HepG2 (cell line): ENCODE data around the gene ZNF174. TPM values are rescaled to one million over a fixed set of nuclear protein-coding genes. Genes with fewer than 3 reads are reported as not detected.
A peak's percentile ranks its signal among the peaks of the same experiment; 100 is the strongest.

Source experiments
- KAT8 ChIP-seq: IDR thresholded peaks from 2 replicates; pipeline ENCODE4 v1.6.1; 2016; ENCODE audit warnings: missing genetic modification reagents, missing compliant biosample characterization
- MAFK ChIP-seq, 2 experiments: IDR thresholded peaks in 1 of 2; conservative IDR thresholded peaks in 1 of 2; 2 replicates each; pipeline ENCODE4 v1.6.1; 2011; ENCODE audit warnings: improper control_type of control experiment in 2 of 2, low read length in 2 of 2
- NFRKB ChIP-seq: fragments of 450-650 bp; IDR thresholded peaks from 2 replicates; pipeline ENCODE4 v1.6.1; 2017
- ZFP1 ChIP-seq: IDR thresholded peaks from 2 replicates; pipeline ENCODE4 v1.6.1; 2016
- ZMYM4 ChIP-seq: sonication (generic); formaldehyde crosslinking; IDR thresholded peaks from 2 replicates; pipeline ENCODE4 v1.8.1; 2023; ENCODE audit warnings: mild to moderate bottlenecking, missing genetic modification reagents
- ZNF101 ChIP-seq: sonication (generic); formaldehyde crosslinking; IDR thresholded peaks from 2 replicates; pipeline ENCODE4 v1.4.0; 2020; ENCODE audit warnings: mild to moderate bottlenecking, low read depth, missing genetic modification reagents, borderline replicate concordance
- ZNF12 ChIP-seq: sonication (generic); formaldehyde crosslinking; IDR thresholded peaks from 2 replicates; pipeline ENCODE4 v1.5.0; 2020; ENCODE audit warnings: missing genetic modification reagents
- ZNF138 ChIP-seq: sonication (generic); formaldehyde crosslinking; IDR thresholded peaks from 2 replicates; pipeline ENCODE4 v1.5.0; 2020; ENCODE audit warnings: mild to moderate bottlenecking, low read depth, missing genetic modification reagents
- ZNF326 ChIP-seq: sonication (generic); formaldehyde crosslinking; IDR thresholded peaks from 2 replicates; pipeline ENCODE4 v1.4.0; 2020; ENCODE audit warnings: missing genetic modification reagents, borderline replicate concordance
- ZNF430 ChIP-seq: sonication (generic); formaldehyde crosslinking; IDR thresholded peaks from 2 replicates; pipeline ENCODE4 v1.9.0; 2021; ENCODE audit warnings: mild to moderate bottlenecking, missing genetic modification reagents
- ZNF674 ChIP-seq: sonication (generic); formaldehyde crosslinking; IDR thresholded peaks from 2 replicates; pipeline ENCODE4 v1.5.0; 2020; ENCODE audit warnings: low read depth, mild to moderate bottlenecking, missing genetic modification reagents
- polyA plus RNA-seq, 8 experiments: library from polyadenylated mRNA; depleted of rRNA in 3 of 8; stranded (reverse) in 7 of 8; unstranded in 1 of 8; fragments of >200 nt; fragmentation: Illumina TruSeq in 4 of 8; extraction: Trizol in 4 of 8; gene quantifications; 2 replicates each; pipeline versions ENCODE4 v1.2.1 to v1.2.3, GENCODE V29; 2011 to 2016; ENCODE audit warnings: low read depth in 4 of 8, missing spikeins in 1 of 8, mixed read lengths in 1 of 8; ENCODE audit not compliant: insufficient read depth in 1 of 8
- total RNA-seq, 5 experiments: library from RNA; depleted of rRNA; stranded (reverse); fragments of >200 nt; fragmentation: Illumina TruSeq; extraction: Trizol; gene quantifications; 2 replicates each; pipeline ENCODE4 v1.2.3, GENCODE V29; 2016; ENCODE audit warnings: low read depth in 1 of 5
- TF ChIP-seq, protein P1 (sequence below): sonication (generic); formaldehyde crosslinking; IDR thresholded peaks from 2 replicates; pipeline ENCODE4 v1.4.0; 2020; ENCODE audit warnings: missing genetic modification reagents
- TF ChIP-seq, protein P2 (sequence below): sonication (generic); formaldehyde crosslinking; IDR thresholded peaks from 2 replicates; pipeline ENCODE4; 2020; ENCODE audit warnings: missing genetic modification reagents, mild to moderate bottlenecking, borderline replicate concordance
- TF ChIP-seq, protein P3 (sequence below): sonication (generic); formaldehyde crosslinking; IDR thresholded peaks from 2 replicates; pipeline ENCODE4 v1.4.0; 2020; ENCODE audit warnings: missing genetic modification reagents, borderline replicate concordance
- TF ChIP-seq, protein P4 (sequence below): sonication (generic); formaldehyde crosslinking; IDR thresholded peaks from 2 replicates; pipeline ENCODE4 v1.4.0; 2020; ENCODE audit warnings: missing genetic modification reagents

Gene ZNF174
- total and polyA plus RNA-seq, 2 of the 13 experiments (the other 11 are each of a cell fraction or from before 2014, with no cell fraction given) = 8.3 to 10.6 TPM

DNA sequence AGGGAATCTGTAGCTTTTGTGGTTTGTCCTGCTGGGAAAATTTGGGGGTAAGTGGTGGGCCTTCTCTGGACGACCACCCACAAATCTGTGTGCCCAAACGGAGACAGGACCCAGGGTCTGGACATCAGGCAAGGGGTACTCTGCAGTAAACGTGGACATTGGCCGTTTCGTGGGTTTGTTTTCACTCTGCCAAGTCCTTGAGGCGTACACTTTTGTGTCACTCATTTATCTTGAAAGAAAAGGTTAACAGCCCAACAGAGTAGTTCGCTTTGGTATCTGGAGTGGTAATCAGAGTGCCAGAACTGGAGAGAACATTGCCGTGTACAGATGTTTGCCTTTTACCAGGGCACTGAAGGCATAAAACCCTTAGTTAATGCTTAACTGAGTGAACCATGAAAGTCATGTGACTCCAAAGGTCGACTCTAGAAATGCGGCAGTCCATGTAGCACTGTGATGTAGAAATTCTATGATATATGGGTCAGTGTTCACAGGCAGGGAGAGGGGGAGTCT lies 57.9 kb downstream of the ZNF174 start (continued):
- TF ChIP-seq, protein P1, sequence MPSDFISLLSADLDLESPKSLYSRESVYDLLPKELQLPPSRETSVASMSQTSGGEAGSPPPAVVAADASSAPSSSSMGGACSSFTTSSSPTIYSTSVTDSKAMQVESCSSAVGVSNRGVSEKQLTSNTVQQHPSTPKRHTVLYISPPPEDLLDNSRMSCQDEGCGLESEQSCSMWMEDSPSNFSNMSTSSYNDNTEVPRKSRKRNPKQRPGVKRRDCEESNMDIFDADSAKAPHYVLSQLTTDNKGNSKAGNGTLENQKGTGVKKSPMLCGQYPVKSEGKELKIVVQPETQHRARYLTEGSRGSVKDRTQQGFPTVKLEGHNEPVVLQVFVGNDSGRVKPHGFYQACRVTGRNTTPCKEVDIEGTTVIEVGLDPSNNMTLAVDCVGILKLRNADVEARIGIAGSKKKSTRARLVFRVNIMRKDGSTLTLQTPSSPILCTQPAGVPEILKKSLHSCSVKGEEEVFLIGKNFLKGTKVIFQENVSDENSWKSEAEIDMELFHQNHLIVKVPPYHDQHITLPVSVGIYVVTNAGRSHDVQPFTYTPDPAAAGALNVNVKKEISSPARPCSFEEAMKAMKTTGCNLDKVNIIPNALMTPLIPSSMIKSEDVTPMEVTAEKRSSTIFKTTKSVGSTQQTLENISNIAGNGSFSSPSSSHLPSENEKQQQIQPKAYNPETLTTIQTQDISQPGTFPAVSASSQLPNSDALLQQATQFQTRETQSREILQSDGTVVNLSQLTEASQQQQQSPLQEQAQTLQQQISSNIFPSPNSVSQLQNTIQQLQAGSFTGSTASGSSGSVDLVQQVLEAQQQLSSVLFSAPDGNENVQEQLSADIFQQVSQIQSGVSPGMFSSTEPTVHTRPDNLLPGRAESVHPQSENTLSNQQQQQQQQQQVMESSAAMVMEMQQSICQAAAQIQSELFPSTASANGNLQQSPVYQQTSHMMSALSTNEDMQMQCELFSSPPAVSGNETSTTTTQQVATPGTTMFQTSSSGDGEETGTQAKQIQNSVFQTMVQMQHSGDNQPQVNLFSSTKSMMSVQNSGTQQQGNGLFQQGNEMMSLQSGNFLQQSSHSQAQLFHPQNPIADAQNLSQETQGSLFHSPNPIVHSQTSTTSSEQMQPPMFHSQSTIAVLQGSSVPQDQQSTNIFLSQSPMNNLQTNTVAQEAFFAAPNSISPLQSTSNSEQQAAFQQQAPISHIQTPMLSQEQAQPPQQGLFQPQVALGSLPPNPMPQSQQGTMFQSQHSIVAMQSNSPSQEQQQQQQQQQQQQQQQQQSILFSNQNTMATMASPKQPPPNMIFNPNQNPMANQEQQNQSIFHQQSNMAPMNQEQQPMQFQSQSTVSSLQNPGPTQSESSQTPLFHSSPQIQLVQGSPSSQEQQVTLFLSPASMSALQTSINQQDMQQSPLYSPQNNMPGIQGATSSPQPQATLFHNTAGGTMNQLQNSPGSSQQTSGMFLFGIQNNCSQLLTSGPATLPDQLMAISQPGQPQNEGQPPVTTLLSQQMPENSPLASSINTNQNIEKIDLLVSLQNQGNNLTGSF = no peak
- TF ChIP-seq ZNF326 = no peak
- no peak for TF ChIP-seq ZNF138
- TF ChIP-seq, protein P2, sequence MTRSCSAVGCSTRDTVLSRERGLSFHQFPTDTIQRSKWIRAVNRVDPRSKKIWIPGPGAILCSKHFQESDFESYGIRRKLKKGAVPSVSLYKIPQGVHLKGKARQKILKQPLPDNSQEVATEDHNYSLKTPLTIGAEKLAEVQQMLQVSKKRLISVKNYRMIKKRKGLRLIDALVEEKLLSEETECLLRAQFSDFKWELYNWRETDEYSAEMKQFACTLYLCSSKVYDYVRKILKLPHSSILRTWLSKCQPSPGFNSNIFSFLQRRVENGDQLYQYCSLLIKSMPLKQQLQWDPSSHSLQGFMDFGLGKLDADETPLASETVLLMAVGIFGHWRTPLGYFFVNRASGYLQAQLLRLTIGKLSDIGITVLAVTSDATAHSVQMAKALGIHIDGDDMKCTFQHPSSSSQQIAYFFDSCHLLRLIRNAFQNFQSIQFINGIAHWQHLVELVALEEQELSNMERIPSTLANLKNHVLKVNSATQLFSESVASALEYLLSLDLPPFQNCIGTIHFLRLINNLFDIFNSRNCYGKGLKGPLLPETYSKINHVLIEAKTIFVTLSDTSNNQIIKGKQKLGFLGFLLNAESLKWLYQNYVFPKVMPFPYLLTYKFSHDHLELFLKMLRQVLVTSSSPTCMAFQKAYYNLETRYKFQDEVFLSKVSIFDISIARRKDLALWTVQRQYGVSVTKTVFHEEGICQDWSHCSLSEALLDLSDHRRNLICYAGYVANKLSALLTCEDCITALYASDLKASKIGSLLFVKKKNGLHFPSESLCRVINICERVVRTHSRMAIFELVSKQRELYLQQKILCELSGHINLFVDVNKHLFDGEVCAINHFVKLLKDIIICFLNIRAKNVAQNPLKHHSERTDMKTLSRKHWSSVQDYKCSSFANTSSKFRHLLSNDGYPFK (CRISPR knock-in tag) = no peak
- TF ChIP-seq MAFK (conservative IDR thresholded peaks at IDR 0.05 in 1 of 2, IDR thresholded peaks at IDR 0.05 in 1 of 2; ENCODE audit: low read length in 2 of 2) = 0 out of 4 replicates have a peak, but pooled peaks of 1 of the 2 experiments have one; percentile 0
- TF ChIP-seq KAT8 (CRISPR knock-in tag) = peak; percentile 40; the same call in 1 of the 2 replicates
- TF ChIP-seq ZNF674 (CRISPR knock-in tag) = no peak
- TF ChIP-seq, protein P3, sequence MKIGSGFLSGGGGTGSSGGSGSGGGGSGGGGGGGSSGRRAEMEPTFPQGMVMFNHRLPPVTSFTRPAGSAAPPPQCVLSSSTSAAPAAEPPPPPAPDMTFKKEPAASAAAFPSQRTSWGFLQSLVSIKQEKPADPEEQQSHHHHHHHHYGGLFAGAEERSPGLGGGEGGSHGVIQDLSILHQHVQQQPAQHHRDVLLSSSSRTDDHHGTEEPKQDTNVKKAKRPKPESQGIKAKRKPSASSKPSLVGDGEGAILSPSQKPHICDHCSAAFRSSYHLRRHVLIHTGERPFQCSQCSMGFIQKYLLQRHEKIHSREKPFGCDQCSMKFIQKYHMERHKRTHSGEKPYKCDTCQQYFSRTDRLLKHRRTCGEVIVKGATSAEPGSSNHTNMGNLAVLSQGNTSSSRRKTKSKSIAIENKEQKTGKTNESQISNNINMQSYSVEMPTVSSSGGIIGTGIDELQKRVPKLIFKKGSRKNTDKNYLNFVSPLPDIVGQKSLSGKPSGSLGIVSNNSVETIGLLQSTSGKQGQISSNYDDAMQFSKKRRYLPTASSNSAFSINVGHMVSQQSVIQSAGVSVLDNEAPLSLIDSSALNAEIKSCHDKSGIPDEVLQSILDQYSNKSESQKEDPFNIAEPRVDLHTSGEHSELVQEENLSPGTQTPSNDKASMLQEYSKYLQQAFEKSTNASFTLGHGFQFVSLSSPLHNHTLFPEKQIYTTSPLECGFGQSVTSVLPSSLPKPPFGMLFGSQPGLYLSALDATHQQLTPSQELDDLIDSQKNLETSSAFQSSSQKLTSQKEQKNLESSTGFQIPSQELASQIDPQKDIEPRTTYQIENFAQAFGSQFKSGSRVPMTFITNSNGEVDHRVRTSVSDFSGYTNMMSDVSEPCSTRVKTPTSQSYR (CRISPR knock-in tag) = no peak
- no peak for TF ChIP-seq ZFP1 (CRISPR knock-in tag)
- 0 out of 2 replicates have a peak, but pooled peaks have one; percentile 10 for TF ChIP-seq ZNF12 (CRISPR knock-in tag)
- no peak for TF ChIP-seq ZNF101 (CRISPR knock-in tag)
- no peak for TF ChIP-seq ZMYM4 (CRISPR knock-in tag)
- TF ChIP-seq, protein P4, sequence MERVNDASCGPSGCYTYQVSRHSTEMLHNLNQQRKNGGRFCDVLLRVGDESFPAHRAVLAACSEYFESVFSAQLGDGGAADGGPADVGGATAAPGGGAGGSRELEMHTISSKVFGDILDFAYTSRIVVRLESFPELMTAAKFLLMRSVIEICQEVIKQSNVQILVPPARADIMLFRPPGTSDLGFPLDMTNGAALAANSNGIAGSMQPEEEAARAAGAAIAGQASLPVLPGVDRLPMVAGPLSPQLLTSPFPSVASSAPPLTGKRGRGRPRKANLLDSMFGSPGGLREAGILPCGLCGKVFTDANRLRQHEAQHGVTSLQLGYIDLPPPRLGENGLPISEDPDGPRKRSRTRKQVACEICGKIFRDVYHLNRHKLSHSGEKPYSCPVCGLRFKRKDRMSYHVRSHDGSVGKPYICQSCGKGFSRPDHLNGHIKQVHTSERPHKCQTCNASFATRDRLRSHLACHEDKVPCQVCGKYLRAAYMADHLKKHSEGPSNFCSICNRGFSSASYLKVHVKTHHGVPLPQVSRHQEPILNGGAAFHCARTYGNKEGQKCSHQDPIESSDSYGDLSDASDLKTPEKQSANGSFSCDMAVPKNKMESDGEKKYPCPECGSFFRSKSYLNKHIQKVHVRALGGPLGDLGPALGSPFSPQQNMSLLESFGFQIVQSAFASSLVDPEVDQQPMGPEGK = no peak
- TF ChIP-seq ZNF430 (CRISPR knock-in tag) = no peak; the same call in 1 of the 2 replicates
- no peak for TF ChIP-seq NFRKB
